Aorta (tissue), 5 donors: Measurements from ENCODE around the gene IRX5. TPM values are rescaled to one million over a fixed set of nuclear protein-coding genes. Genes with fewer than 3 reads are reported as not detected.
A peak's percentile ranks its signal among the peaks of the same experiment; 100 is the strongest.

Experiments used
- ATAC-seq: fragments of 200-7000 bp; cut with Tn5 transposase; one replicate; pipeline ENCODE4 v1.9.1; 2022; ENCODE audit warnings: moderate library complexity; ENCODE audit not compliant: low FRiP score
- DNase-seq, 2 donors: peaks; one replicate each; pipeline ENCODE4 v3.0.0-alpha.2; 2020
- H3K27ac ChIP-seq, 2 donors: one replicate each; pipeline ENCODE4 v1.5.1; 2013; ENCODE audit warnings: low read length in 2 of 2, mild to moderate bottlenecking in 2 of 2, moderate library complexity in 2 of 2, control low read depth in 1 of 2, inconsistent platforms in 1 of 2, low read depth in 1 of 2
- H3K27me3 ChIP-seq, 2 donors: one replicate each; pipeline ENCODE4 v1.6.1; 2013; ENCODE audit warnings: control low read depth in 1 of 2, low read length in 1 of 2, mild to moderate bottlenecking in 1 of 2, moderate library complexity in 1 of 2; ENCODE audit not compliant: insufficient read depth in 2 of 2, control insufficient read depth in 1 of 2
- H3K36me3 ChIP-seq, 2 donors: one replicate each; pipeline ENCODE4 v1.6.1; 2013; ENCODE audit warnings: control low read depth in 1 of 2, low read length in 1 of 2, mild to moderate bottlenecking in 1 of 2; ENCODE audit not compliant: insufficient read depth in 2 of 2, control insufficient read depth in 1 of 2
- H3K4me1 ChIP-seq, 2 donors: one replicate each; pipeline ENCODE4 v1.6.1; 2013; ENCODE audit warnings: low read length in 2 of 2, control low read depth in 1 of 2, mild to moderate bottlenecking in 1 of 2, moderate library complexity in 1 of 2; ENCODE audit not compliant: insufficient read depth in 2 of 2, control insufficient read depth in 1 of 2
- H3K4me3 ChIP-seq, 2 donors: one replicate each; pipeline ENCODE4 v1.5.1; 2013; ENCODE audit warnings: low read length in 2 of 2, control low read depth in 1 of 2, mild to moderate bottlenecking in 1 of 2
- H3K9me3 ChIP-seq: one replicate; pipeline ENCODE4 v1.6.1; 2013; ENCODE audit warnings: mild to moderate bottlenecking, low read length; ENCODE audit not compliant: control insufficient read depth
- WGBS, 2 donors: extraction: QIAGEN DNeasy Blood & Tissue Kit; methylation state at CpG; one replicate each; pipeline ENCODE4 v1.1.7; 2013; 5-methylcytosine and 5-hydroxymethylcytosine counted together
- intact Hi-C, 2 donors: fragments of 100-400 bp; cut with DNase I; formaldehyde crosslinking; loops; one replicate each; pipeline versions ENCODE4 v1.14.2 to v1.15.0; 2022
- long read RNA-seq, 2 donors: library from polyadenylated mRNA; unstranded; transcript quantifications; one replicate each; pipeline ENCODE4 v2.0.0, GENCODE V29; 2020 to 2021
- polyA plus RNA-seq, 2 donors: library from polyadenylated mRNA; stranded (reverse); fragments of 200-250 nt; gene quantifications; one replicate each; pipeline ENCODE4 v1.2.3, GENCODE V29; 2013
- total RNA-seq, 2 donors: library from RNA; stranded (reverse); fragmentation: NEBNext Ultra II Directional; extraction: Animal tissue kit (Norgen Biotek cat#: 25700); gene quantifications; one replicate each; pipeline ENCODE4 v1.2.1, GENCODE V29; 2021
- donor health status: healthy with polysubstance abuse.
- donor health status: Bipolar disorder and iron deficiency.
- donor health status: DM: no; HTN: no; CAD: no.
- donor health status: DM: no; HTN: no; CAD: no.
- donor health status: DM: yes; HTN: yes; CAD: no.

Gene IRX5
- total RNA-seq: under 1 TPM; 0.91 to 0.96 TPM
- polyA plus RNA-seq: 1 to 10 TPM in 1 of 2 donors, not detected in 1; 1.7 TPM
- long read RNA-seq, donor 1: 0 reads
- long read RNA-seq, donor 2, partial matches to known transcripts: 2 of 4 reads
- long read RNA-seq, donor 2, other reads (novel, unspliced or antisense): 0 of 4 reads

DNA sequence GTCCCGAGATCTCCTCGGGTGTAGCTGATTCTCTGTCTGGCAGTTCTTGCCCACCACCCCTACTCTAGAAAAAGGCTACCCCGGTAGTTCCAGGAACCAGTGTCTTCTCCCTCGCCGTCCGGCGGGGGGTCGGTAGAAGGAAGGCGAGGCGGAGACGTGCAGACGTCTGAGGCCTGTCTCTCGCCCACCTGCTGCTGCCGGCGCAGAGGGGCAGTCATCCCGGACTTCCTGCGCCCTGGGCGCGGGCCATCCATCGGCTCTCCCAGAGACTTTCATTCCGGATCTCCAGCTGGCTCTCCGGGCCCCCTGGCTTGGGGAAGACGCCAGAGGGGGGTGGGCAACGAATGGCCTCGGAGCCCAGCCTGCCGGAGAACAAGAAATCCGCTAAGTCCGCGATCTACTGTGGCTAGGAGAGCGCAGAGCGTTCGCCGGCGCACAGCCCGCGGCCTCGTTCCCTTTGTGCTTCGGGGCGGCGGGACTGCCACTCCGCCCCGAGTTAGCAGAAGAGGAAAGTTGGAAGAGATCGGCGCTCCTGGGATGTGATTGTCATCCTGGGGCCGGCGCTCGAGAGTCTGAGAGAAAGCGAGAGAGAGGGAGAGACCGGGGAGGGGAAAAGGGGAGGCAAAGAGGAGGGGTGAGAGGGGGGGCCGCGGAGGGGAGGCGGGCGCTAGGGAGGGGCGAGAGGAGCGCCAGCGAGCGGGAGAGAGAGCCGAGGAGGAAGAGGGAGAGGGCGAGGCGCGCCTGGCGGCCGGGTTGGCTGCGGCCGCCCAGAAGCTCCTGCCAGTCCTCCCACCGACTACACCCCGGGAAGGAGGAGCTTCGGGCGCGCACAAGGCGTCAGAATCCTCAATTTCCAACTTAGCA lies at the start of gene IRX5:
IRX5 (plus strand) TSS at position 861 of the 864 bp plus-strand sequence. CDS start 334 bp downstream, outside the sequence.
- 0 to 1% methylated on average over 57 to 71 of the region's 71 CpGs for WGBS, 2 donors
- Histone ChIP-seq H3K9me3 (no peaks in the 10 kb centered on the region), H3K36me3 (no peaks in the 10 kb centered on the region), H3K27ac (peak within 1 kb of the TSS; percentile 14 to 94), H3K27me3 (no peaks in the 10 kb centered on the region), H3K4me1 (no peaks in the 10 kb centered on the region), H3K4me3 (peak within 1 kb of the TSS; percentile 52 to 72)
- ATAC-seq (peak; percentile 89), DNase-seq (peak; percentile 94 to 96)
- intact Hi-C loops: loop anchor here in 1 of 2 donors (2.0 to 10.0 kb wide), 4 partner anchors 295 to 1265 kb away; partner anchors contain the start of genes GNAO1 and IRX3

DNA sequence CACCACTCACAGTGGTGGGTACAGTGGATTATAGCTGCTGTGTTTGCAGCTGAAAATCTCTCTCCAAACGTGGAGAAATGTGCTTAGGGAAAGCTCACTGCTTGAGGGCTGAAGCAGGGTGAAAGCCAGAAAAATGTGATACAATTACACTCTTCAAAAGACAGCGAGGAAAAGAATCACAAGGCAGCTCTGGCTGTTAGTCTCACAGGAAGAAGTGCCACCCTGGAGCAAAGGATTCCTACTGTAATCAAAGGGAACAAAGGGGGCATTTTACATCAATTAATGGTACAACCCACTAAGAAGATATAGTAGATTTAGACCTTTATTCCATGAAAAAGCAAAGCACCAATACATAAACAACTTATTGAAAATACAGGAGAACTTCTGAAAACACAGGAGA lies 48.1 kb upstream of the IRX5 start:
- Histone ChIP-seq H3K4me1 (no peaks in the 10 kb centered on the region), H3K27ac (no peak overlapping the region), H3K27me3 (no peaks in the 10 kb centered on the region), H3K4me3 (no peak overlapping the region), H3K9me3 (peaks cover 8% of the 10 kb centered on the region), H3K36me3 (no peaks in the 10 kb centered on the region)
- WGBS, 2 donors: 47 to 57% methylated on average over 2 of the region's 2 CpGs
- ATAC-seq (no peak), DNase-seq (no peak)
- intact Hi-C loops: no loop called here

- peaks cover 8% of the 10 kb centered on the region for H3K9me3 ChIP-seq
- no peak overlapping the region for H3K27ac ChIP-seq
- ATAC-seq: no peak
- H3K27me3 ChIP-seq: no peaks in the 10 kb centered on the region
- H3K4me1 ChIP-seq: no peaks in the 10 kb centered on the region
- WGBS, 2 donors: 94 to 100% methylated on average over 1 of the region's 1 CpG
- H3K4me3 ChIP-seq: no peak overlapping the region
- no peaks in the 10 kb centered on the region for H3K36me3 ChIP-seq
- intact Hi-C loops: no loop called here
- no peak for DNase-seq
Measured at GRCh38 chr16:54883358-54883757, 47.3 kb upstream of the IRX5 start.

- no peak for DNase-seq
- Histone ChIP-seq H3K27ac (no peak overlapping the region), H3K4me1 (no peaks in the 10 kb centered on the region), H3K4me3 (no peak overlapping the region), H3K27me3 (no peaks in the 10 kb centered on the region), H3K9me3 (peaks cover 4% of the 10 kb centered on the region), H3K36me3 (no peaks in the 10 kb centered on the region)
- 89 to 91% methylated on average over 2 of the region's 2 CpGs for WGBS, 2 donors
- ATAC-seq: no peak
- intact Hi-C loops: no loop called here
Measured at GRCh38 chr16:54886078-54886477, 44.6 kb upstream of the IRX5 start.

GRCh38 chr16:54890381-54890780 lies 40.3 kb upstream of the IRX5 start:
- Histone ChIP-seq H3K27ac (no peak overlapping the region), H3K4me1 (no peaks in the 10 kb centered on the region), H3K36me3 (no peaks in the 10 kb centered on the region), H3K4me3 (no peak overlapping the region), H3K27me3 (no peaks in the 10 kb centered on the region), H3K9me3 (peaks cover 2% of the 10 kb centered on the region)
- intact Hi-C loops: no loop called here
- ATAC-seq: no peak
- WGBS, 2 donors: 85% methylated on average over 4 of the region's 4 CpGs
- no peak for DNase-seq

DNA sequence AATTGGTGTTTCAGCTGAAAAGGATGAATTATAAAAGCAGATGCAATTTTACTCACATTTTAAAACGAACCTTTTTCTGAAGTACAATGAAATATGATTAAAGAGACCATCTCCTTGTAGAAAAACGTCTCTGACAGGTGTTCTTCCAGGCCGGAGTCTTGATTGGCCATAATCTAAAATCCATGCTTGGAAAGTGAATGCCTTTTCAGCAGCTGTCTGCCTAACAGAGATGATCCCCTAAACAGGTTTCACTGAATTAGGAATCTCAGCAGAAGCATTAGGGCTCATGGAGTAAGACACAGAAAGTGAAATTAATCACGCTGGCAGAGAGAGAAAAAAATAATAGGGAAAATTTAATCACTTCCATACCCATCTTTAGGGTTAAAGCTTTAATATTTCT lies 39.3 kb upstream of the IRX5 start:
- no peaks in the 10 kb centered on the region for H3K27me3 ChIP-seq
- DNase-seq: no peak
- no peaks in the 10 kb centered on the region for H3K4me1 ChIP-seq
- peaks cover 2% of the 10 kb centered on the region for H3K9me3 ChIP-seq
- intact Hi-C loops: no loop called here
- ATAC-seq: no peak
- H3K4me3 ChIP-seq: no peak overlapping the region
- no peaks in the 10 kb centered on the region for H3K36me3 ChIP-seq
- 82 to 86% methylated on average over 4 of the region's 4 CpGs for WGBS, 2 donors
- no peak overlapping the region for H3K27ac ChIP-seq

DNA sequence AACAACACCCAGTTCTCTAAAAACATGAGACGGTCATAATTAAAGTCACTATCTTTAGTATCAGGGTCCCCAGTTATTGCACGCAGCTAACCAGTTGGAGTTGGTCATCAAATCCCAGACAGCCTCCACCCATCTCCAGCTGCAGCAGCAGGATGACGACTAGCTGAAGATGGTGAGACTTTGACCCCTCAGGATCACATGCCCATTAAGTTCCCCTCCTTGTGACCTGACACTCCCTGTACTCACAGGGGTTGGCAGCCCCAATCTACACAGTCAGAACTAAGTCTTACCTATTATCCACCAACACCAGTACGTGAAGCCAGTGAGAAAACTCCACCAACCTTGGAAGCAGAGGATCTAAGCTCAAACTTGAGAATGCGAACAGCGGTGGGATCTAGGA lies 37.7 kb upstream of the IRX5 start:
- 95% methylated on average over 6 of the region's 6 CpGs for WGBS, 2 donors
- Histone ChIP-seq H3K4me3 (no peak overlapping the region), H3K27ac (no peak overlapping the region), H3K36me3 (no peaks in the 10 kb centered on the region), H3K9me3 (no peaks in the 10 kb centered on the region), H3K4me1 (no peaks in the 10 kb centered on the region), H3K27me3 (no peaks in the 10 kb centered on the region)
- ATAC-seq (no peak), DNase-seq (no peak)
- intact Hi-C loops: no loop called here

- peaks cover 2% of the 10 kb centered on the region for H3K9me3 ChIP-seq
- no peak for DNase-seq
- H3K4me1 ChIP-seq: no peaks in the 10 kb centered on the region
- WGBS, 2 donors: 87 to 96% methylated on average over 3 of the region's 3 CpGs
- H3K36me3 ChIP-seq: no peaks in the 10 kb centered on the region
- intact Hi-C loops: no loop called here
- H3K4me3 ChIP-seq: no peak overlapping the region
- H3K27ac ChIP-seq: no peak overlapping the region
- no peaks in the 10 kb centered on the region for H3K27me3 ChIP-seq
- ATAC-seq: no peak
Measured at GRCh38 chr16:54897930-54898329, 32.7 kb upstream of the IRX5 start.

DNA sequence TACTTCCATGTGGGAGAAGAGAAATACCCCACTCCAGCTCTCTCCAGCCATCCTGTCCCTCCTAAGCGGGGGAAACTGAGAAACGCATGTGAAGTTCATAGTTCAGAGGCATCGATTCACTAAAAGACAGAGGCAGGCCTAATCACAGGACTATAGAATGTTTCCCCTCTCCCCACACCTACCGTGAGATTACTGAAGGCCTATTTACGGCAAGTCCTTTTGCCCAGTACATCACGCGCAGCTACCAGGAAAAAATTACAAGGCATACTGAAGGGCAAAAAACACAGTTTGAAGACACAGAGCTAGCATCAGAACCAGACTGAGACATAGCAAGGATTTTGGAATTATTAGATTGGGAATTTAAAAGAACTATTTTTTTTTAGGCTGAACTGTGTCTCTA lies 29.1 kb upstream of the IRX5 start:
- Histone ChIP-seq H3K36me3 (no peaks in the 10 kb centered on the region), H3K9me3 (peaks cover 2% of the 10 kb centered on the region), H3K4me1 (no peaks in the 10 kb centered on the region), H3K4me3 (no peak overlapping the region), H3K27ac (no peak overlapping the region), H3K27me3 (no peaks in the 10 kb centered on the region)
- ATAC-seq (no peak), DNase-seq (no peak)
- intact Hi-C loops: no loop called here
- WGBS, 2 donors: 91 to 97% methylated on average over 7 of the region's 7 CpGs
